GM10266 (cell line): ENCODE measurements around the gene DCST2.

Source experiments
- DNase-seq: peaks from one replicate; pipeline ENCODE4 v3.0.0; 2012; ENCODE audit errors: extremely low spot score
- CTCF ChIP-seq: IDR thresholded peaks from 2 replicates; pipeline ENCODE4 v1.5.1; 2012; ENCODE audit warnings: mild to moderate bottlenecking, low read depth; ENCODE audit not compliant: control insufficient read depth, insufficient read depth; ENCODE audit errors: missing control alignments

DCST2 gene

GRCh38 chr1:155068599-155068998, 35.0 kb upstream of the DCST2 start:
- no peak for DNase-seq
- TF ChIP-seq CTCF, result no peak

- no peak for DNase-seq
- no peak for TF ChIP-seq CTCF
Measured at GRCh38 chr1:155066777-155067176, 33.2 kb upstream of the DCST2 start.

- no peak for TF ChIP-seq CTCF
- no peak for DNase-seq
Measured at GRCh38 chr1:155064832-155065429, 31.4 kb upstream of the DCST2 start.

GRCh38 chr1:155064111-155064831, 30.7 kb upstream of the DCST2 start:
- TF ChIP-seq CTCF, result no peak
- peak; percentile 76 for DNase-seq

GRCh38 chr1:155063550-155064110, 30.0 kb upstream of the DCST2 start, which contains the start of gene EFNA4:
Gene EFNA4 (plus strand): TSS chr1:155063740. CDS start chr1:155063824, 84 bp downstream.
- DNase-seq, result peak; percentile 94
- no peak for TF ChIP-seq CTCF

- peak; percentile 88 for DNase-seq
- TF ChIP-seq CTCF, result peak; percentile 89
Measured at GRCh38 chr1:155062702-155063411, 29.3 kb upstream of the DCST2 start.

- DNase-seq, result no peak
- TF ChIP-seq CTCF, result no peak
Measured at GRCh38 chr1:155062151-155062686, 28.6 kb upstream of the DCST2 start.
